Measurements from ENCODE around the gene DDX31. TPM values are rescaled to one million over a fixed set of nuclear protein-coding genes. Genes with fewer than 3 reads are reported as not detected.

Gene DDX31
- total and polyA plus RNA-seq, 9 of the 15 experiments (the other 6 are each of a cell fraction or from before 2014, with no cell fraction given): 11.9 to 24.6 (median 22.2) TPM

- H3K4me3 ChIP-seq: peak within 1 kb of the TSS; percentile 98
- H2AFZ ChIP-seq (ENCODE audit: low read depth, low read length): peak within 1 kb of the TSS; percentile 100
- POLR2A ChIA-PET: interaction anchor here (0.6 to 2.2 kb wide), 12 partner anchors 8 to 831 kb away, joined by 3 to 11 read pairs (median 6); no protein-coding TSS in a partner anchor
- peaks cover 3 to 22% of the 10 kb centered on the region in 2 experiments; a peak in 4 of 5 replicates for H3K4me1 ChIP-seq (replicated peaks in 1 of 2; ENCODE audit: control insufficient read depth in 2 of 2, insufficient read depth in 2 of 2, low read length in 2 of 2)
- peak; percentile 45 to 91 (median 88) for DNase-seq (ENCODE audit: extremely low read depth in 1 of 4, low spot score in 3 of 4)
- peak within 1 kb of the TSS; percentile 99 for H3K27ac ChIP-seq (ENCODE audit: extremely low read depth, low read depth, low read length)
- peaks cover 12% of the 10 kb centered on the region for H3K9me3 ChIP-seq (replicated peaks; ENCODE audit: control insufficient read depth, insufficient read depth, low read depth, low read length)
- WGBS (ENCODE audit: insufficient coverage, low coverage, missing lambda C conversion rate): under 1% methylated on average over 44 of the region's 82 CpGs
- in situ Hi-C loops (cut with MboI) (no loop called here), intact Hi-C loops (cut with micrococcal nuclease) (no loop called here)
- peak; percentile 77 for ATAC-seq
- no peaks in the 10 kb centered on the region for H3K9me1 ChIP-seq (ENCODE audit: control insufficient read depth, insufficient read depth, low read length)
- no TSS peak for BruUV-seq (replicated peaks)
- no peaks in the 10 kb centered on the region for H4K20me1 ChIP-seq (replicated peaks; ENCODE audit: control insufficient read depth, insufficient read depth, low read length)
- CTCF ChIA-PET (ENCODE audit: low intra/inter-chr PET ratio): no interaction called here
- H3K79me2 ChIP-seq (ENCODE audit: control insufficient read depth, insufficient read depth, low read length): peaks cover 92% of the 10 kb centered on the region
- peak within 1 kb of the TSS; percentile 94 to 99 for H3K9ac ChIP-seq (ENCODE audit: insufficient read depth in 1 of 2, low read depth in 2 of 2, low read length in 2 of 2)
- peak within 1 kb of the TSS; percentile 98 for H3K4me2 ChIP-seq (ENCODE audit: insufficient read depth, low read length)
- peaks cover 51% of the 10 kb centered on the region for H3K36me3 ChIP-seq (ENCODE audit: control insufficient read depth, insufficient read depth, low read length)
- no peak for FAIRE-seq
- H3K27me3 ChIP-seq (ENCODE audit: control insufficient read depth in 2 of 2, insufficient read depth in 2 of 2, low read length in 2 of 2): no peaks in the 10 kb centered on the region
- TF ChIP-seq SMARCB1 (IDR thresholded peaks at IDR 0.05; ENCODE audit: insufficient read length, low read depth) (no peak), DIDO1 (tag; IDR thresholded peaks at IDR 0.05; ENCODE audit: low read depth) (0 out of 2 replicates have a peak, but pooled peaks have one; percentile 55), TEAD1 (CRISPR knock-in tag; IDR thresholded peaks at IDR 0.05) (no peak), VEZF1 (CRISPR knock-in tag; IDR thresholded peaks at IDR 0.05) (peak; percentile 88), L3MBTL2 (IDR thresholded peaks at IDR 0.05) (peak; percentile 88), ZNF395 (CRISPR knock-in tag; IDR thresholded peaks at IDR 0.05) (peak; percentile 44; the same call in 1 of the 2 replicates), RBM22 (IDR thresholded peaks at IDR 0.05; ENCODE audit: low read depth, low read length, poor library complexity, severe bottlenecking) (peak; percentile 36), OTX1 (CRISPR knock-in tag; IDR thresholded peaks at IDR 0.05) (no peak), ZZZ3 (IDR thresholded peaks at IDR 0.05) (0 out of 2 replicates have a peak, but pooled peaks have one; percentile 20), ZNF551 (CRISPR knock-in tag; IDR thresholded peaks at IDR 0.05) (no peak), YY1 (IDR thresholded peaks at IDR 0.05; ENCODE audit: borderline replicate concordance in 1 of 3, control insufficient read depth in 1 of 3, extremely low read depth in 1 of 3, insufficient read depth in 3 of 3, insufficient read length in 1 of 3, insufficient replicate concordance in 2 of 3, low read depth in 1 of 3, low read length in 2 of 3) (peak in 2 of 3 experiments; percentile 1 to 35), NCOR1 (IDR thresholded peaks at IDR 0.05) (peak; percentile 42; the same call in 1 of the 2 replicates), NUFIP1 (IDR thresholded peaks at IDR 0.05; ENCODE audit: partially characterized antibody) (no peak), CCAR2 (IDR thresholded peaks at IDR 0.05; ENCODE audit: low read depth, low read length) (no peak), GTF2F1 (IDR thresholded peaks at IDR 0.05; ENCODE audit: low read depth, low read length) (no peak)
- TF ChIP-seq, protein P1, sequence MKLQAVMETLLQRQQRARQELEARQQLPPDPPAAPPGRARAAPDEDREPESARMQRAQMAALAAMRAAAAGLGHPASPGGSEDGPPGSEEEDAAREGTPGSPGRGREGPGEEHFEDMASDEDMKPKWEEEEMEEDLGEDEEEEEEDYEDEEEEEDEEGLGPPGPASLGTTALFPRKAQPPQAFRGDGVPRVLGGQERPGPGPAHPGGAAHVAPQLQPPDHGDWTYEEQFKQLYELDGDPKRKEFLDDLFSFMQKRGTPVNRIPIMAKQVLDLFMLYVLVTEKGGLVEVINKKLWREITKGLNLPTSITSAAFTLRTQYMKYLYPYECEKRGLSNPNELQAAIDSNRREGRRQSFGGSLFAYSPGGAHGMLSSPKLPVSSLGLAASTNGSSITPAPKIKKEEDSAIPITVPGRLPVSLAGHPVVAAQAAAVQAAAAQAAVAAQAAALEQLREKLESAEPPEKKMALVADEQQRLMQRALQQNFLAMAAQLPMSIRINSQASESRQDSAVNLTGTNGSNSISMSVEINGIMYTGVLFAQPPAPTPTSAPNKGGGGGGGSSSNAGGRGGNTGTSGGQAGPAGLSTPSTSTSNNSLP (IDR thresholded peaks at IDR 0.05; ENCODE audit: borderline replicate concordance, low read depth, low read length): no peak
These were observed 941 bp upstream of the DDX31 start, which contains the start of gene GTF3C4 for GRCh38 chr9:132670457-132671391. TSS of gene GTF3C4 (plus strand) at chr9:132670464. CDS start at chr9:132670599, 135 bp downstream.
